SK-N-SH (cell line): ENCODE results near the gene ZNF514. TPM values are rescaled to one million over a fixed set of nuclear protein-coding genes. Genes with fewer than 3 reads are reported as not detected.

ENCODE experiments used
- CTCF ChIA-PET: fragments of 300-600, 350-600 bp; formaldehyde crosslinking; extraction: SDS; loops from one replicate; lab custom pipeline; 2021; lab: Yijun Ruan, JAX
- POLR2A ChIA-PET: fragments of 350-600 bp; sonication (Branson Sonifier 250); formaldehyde crosslinking; extraction: SDS; loops from one replicate; lab custom pipeline; 2020; ENCODE audit warnings: antibody characterized with exemption, inconsistent platforms; lab: Yijun Ruan, JAX
- DNase-seq: peaks from one replicate; pipeline ENCODE4 v3.0.0; 2012
- H2AFZ ChIP-seq: fragments of 200-600 bp; sonication (generic); 2 replicates; pipeline ENCODE4 v1.8.1; 2016; ENCODE audit warnings: antibody characterized with exemption, mild to moderate bottlenecking, low read depth
- H3F3A ChIP-seq: fragments of 200-600 bp; sonication (generic); replicated peaks from 2 replicates; pipeline ENCODE3; 2016; ENCODE audit warnings: antibody characterized with exemption, mild to moderate bottlenecking; ENCODE audit not compliant: insufficient read depth
- H3K27ac ChIP-seq, 2 experiments: fragments of 200-500 bp in 1 of 2; fragments of 200-600 bp in 1 of 2; sonication (Bioruptor generic) in 1 of 2; sonication (generic), shearing (Covaris generic) in 1 of 2; 2 replicates each; pipeline versions ENCODE4 v1.5.1 to v1.6.1; 2014 to 2016; ENCODE audit warnings: low read depth in 2 of 2, inconsistent platforms in 1 of 2, low read length in 1 of 2, mild to moderate bottlenecking in 1 of 2, mixed read lengths in 1 of 2
- H3K27me3 ChIP-seq: fragments of 200-600 bp; sonication (generic), shearing (Covaris generic); 2 replicates; pipeline ENCODE4 v1.6.1; 2016; ENCODE audit warnings: mixed run types; ENCODE audit not compliant: insufficient read depth
- H3K36me3 ChIP-seq, 2 experiments: fragments of 200-500 bp in 1 of 2; fragments of 200-600 bp in 1 of 2; sonication (Bioruptor generic) in 1 of 2; sonication (generic) in 1 of 2; replicated peaks in 1 of 2; 2 replicates each; pipeline versions ENCODE3 to v1.5.1; 2014 to 2016; ENCODE audit warnings: low read length in 1 of 2, mild to moderate bottlenecking in 1 of 2; ENCODE audit not compliant: insufficient read depth in 2 of 2, control insufficient read depth in 1 of 2
- H3K4me1 ChIP-seq, 2 experiments: fragments of 200-500 bp in 1 of 2; fragments of 200-600 bp in 1 of 2; sonication (Bioruptor generic) in 1 of 2; sonication (generic), shearing (Covaris generic) in 1 of 2; 2 replicates each; pipeline versions ENCODE4 v1.5.1 to v1.6.1; 2014 to 2016; ENCODE audit warnings: low read depth in 1 of 2, low read length in 1 of 2, mixed run types in 1 of 2; ENCODE audit not compliant: insufficient read depth in 2 of 2, control insufficient read depth in 1 of 2
- H3K4me2 ChIP-seq: fragments of 200-600 bp; sonication (generic), shearing (Covaris generic); 2 replicates; pipeline ENCODE4 v1.6.1; 2017; ENCODE audit warnings: mixed run types
- H3K4me3 ChIP-seq, 2 experiments: fragments of 200-500 bp in 1 of 2; fragments of 200-600 bp in 1 of 2; sonication (Bioruptor generic) in 1 of 2; sonication (generic), shearing (Covaris generic) in 1 of 2; 2 replicates each; pipeline versions ENCODE4 v1.5.1 to v1.8.1; 2014 to 2016; ENCODE audit warnings: low read depth in 2 of 2, inconsistent platforms in 1 of 2, low read length in 1 of 2, mild to moderate bottlenecking in 1 of 2, mixed read lengths in 1 of 2, moderate library complexity in 1 of 2
- H3K79me2 ChIP-seq: fragments of 200-600 bp; sonication (generic); 2 replicates; pipeline ENCODE4 v1.8.1; 2017; ENCODE audit warnings: mild to moderate bottlenecking; ENCODE audit not compliant: insufficient read depth
- H3K9ac ChIP-seq: fragments of 200-600 bp; sonication (generic); 2 replicates; pipeline ENCODE4 v1.6.1; 2017; ENCODE audit warnings: mixed run types
- H3K9me2 ChIP-seq: fragments of 200-600 bp; sonication (generic); 2 replicates; pipeline ENCODE4 v1.6.1; 2017; ENCODE audit warnings: mixed run types
- H3K9me3 ChIP-seq: fragments of 200-600 bp; sonication (generic); 2 replicates; pipeline ENCODE4 v1.6.1; 2017; ENCODE audit warnings: mixed run types, mild to moderate bottlenecking, moderate library complexity
- H4K20me1 ChIP-seq: fragments of 200-600 bp; sonication (generic); 2 replicates; pipeline ENCODE4 v1.6.1; 2017; ENCODE audit warnings: mild to moderate bottlenecking, mixed run types; ENCODE audit not compliant: insufficient read depth
- CHD2 ChIP-seq: fragments of 150-350 bp; IDR thresholded peaks from 2 replicates; pipeline ENCODE4 v1.6.1; 2018; ENCODE audit warnings: low read length; ENCODE audit not compliant: partially characterized antibody
- CTCF ChIP-seq: fragments of 200-600 bp; sonication (generic); IDR thresholded peaks from 2 replicates; pipeline ENCODE4 v1.6.1; 2017; ENCODE audit warnings: antibody characterized with exemption, mild to moderate bottlenecking, moderate library complexity
- EP300 ChIP-seq, 2 experiments: IDR thresholded peaks; 2 replicates each; pipeline versions ENCODE4 v1.4.0 to v1.6.1; 2012; ENCODE audit warnings: borderline replicate concordance in 1 of 2, low read depth in 1 of 2, low read length in 1 of 2
- FOSL2 ChIP-seq: IDR thresholded peaks from 2 replicates; pipeline ENCODE4 v1.4.0; 2012; ENCODE audit warnings: low read depth, mild to moderate bottlenecking, moderate library complexity, borderline replicate concordance
- GATA2 ChIP-seq: sonication (generic); formaldehyde crosslinking; IDR thresholded peaks from 2 replicates; pipeline ENCODE4 v1.5.0; 2020; ENCODE audit warnings: mild to moderate bottlenecking, missing genetic modification reagents
- JUND ChIP-seq: IDR thresholded peaks from 2 replicates; pipeline ENCODE4 v1.4.0; 2012
- MAX ChIP-seq: IDR thresholded peaks from 2 replicates; pipeline ENCODE4 v1.4.0; 2012; ENCODE audit warnings: low read depth
- RAD21 ChIP-seq: IDR thresholded peaks from 2 replicates; pipeline ENCODE4 v1.6.1; 2012; ENCODE audit warnings: mild to moderate bottlenecking, low read length
- REST ChIP-seq: IDR thresholded peaks from 2 replicates; pipeline ENCODE4 v1.6.1; 2012; ENCODE audit warnings: mild to moderate bottlenecking, low read depth, low read length, moderate library complexity
- RFX5 ChIP-seq: IDR thresholded peaks from 2 replicates; pipeline ENCODE4 v1.6.1; 2012; ENCODE audit warnings: mild to moderate bottlenecking, improper control_type of control experiment, low read length
- RXRA ChIP-seq: IDR thresholded peaks from 2 replicates; pipeline ENCODE4 v1.4.0; 2012; ENCODE audit warnings: low read depth, mild to moderate bottlenecking, borderline replicate concordance
- SIN3A ChIP-seq: IDR thresholded peaks from 2 replicates; pipeline ENCODE4 v1.6.1; 2012; ENCODE audit warnings: low read depth, mild to moderate bottlenecking, low read length, moderate library complexity, borderline replicate concordance
- SMC3 ChIP-seq: IDR thresholded peaks from 2 replicates; pipeline ENCODE4 v1.6.1; 2012; ENCODE audit warnings: low read depth, low read length, improper control_type of control experiment
- TAF1 ChIP-seq: IDR thresholded peaks from 2 replicates; pipeline ENCODE4 v1.6.1; 2012; ENCODE audit warnings: low read depth, mild to moderate bottlenecking, low read length, moderate library complexity, borderline replicate concordance
- YY1 ChIP-seq: IDR thresholded peaks from 2 replicates; pipeline ENCODE4 v1.4.0; 2012; ENCODE audit warnings: low read depth, mild to moderate bottlenecking
- WGBS: methylation state at CpG from one replicate; pipeline ENCODE4 v1.1.6; 2017; ENCODE audit warnings: low lambda C conversion rate; 5-methylcytosine and 5-hydroxymethylcytosine counted together
- polyA plus RNA-seq, 3 experiments: library from polyadenylated mRNA; depleted of rRNA; stranded (reverse); fragments of >200 nt; gene quantifications; 2 replicates each; pipeline ENCODE4 v1.2.3, GENCODE V29; 2012
- TF ChIP-seq, protein P1 (sequence below): fragments of 150-350 bp; IDR thresholded peaks from 2 replicates; pipeline ENCODE4 v1.6.1; 2016; ENCODE audit warnings: mild to moderate bottlenecking, low read depth, low read length

Gene ZNF514
- polyA plus RNA-seq, 1 of the 3 experiments (the other 2 are of a cell fraction) = 9.0 TPM

DNA sequence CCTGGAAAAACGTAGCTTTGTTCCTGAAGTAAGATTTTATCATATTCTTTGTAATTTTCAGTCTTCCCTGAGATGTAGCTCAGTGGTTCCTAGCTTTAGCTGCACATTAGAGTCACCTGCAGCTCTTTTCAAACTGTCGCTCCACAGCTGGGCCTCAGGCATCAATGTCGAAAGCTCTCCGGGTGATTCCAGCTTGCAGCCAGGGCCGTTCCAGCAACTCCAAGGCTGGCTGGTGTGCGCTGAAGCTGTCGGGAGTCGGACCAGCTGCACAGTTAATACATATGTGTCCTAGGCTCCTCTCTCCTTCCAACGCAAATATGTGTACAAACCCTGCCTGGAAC, 5.4 kb upstream of the ZNF514 start:
- TF ChIP-seq GATA2 (CRISPR knock-in tag) = no peak
- TF ChIP-seq SIN3A = no peak
- TF ChIP-seq REST = no peak
- TF ChIP-seq JUND = no peak
- TF ChIP-seq, protein P1, sequence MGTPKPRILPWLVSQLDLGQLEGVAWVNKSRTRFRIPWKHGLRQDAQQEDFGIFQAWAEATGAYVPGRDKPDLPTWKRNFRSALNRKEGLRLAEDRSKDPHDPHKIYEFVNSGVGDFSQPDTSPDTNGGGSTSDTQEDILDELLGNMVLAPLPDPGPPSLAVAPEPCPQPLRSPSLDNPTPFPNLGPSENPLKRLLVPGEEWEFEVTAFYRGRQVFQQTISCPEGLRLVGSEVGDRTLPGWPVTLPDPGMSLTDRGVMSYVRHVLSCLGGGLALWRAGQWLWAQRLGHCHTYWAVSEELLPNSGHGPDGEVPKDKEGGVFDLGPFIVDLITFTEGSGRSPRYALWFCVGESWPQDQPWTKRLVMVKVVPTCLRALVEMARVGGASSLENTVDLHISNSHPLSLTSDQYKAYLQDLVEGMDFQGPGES = no peak
- no peak for TF ChIP-seq RXRA
- no peak for TF ChIP-seq RFX5
- TF ChIP-seq MAX = no peak
- no peak for TF ChIP-seq CHD2
- TF ChIP-seq EP300 (IDR thresholded peaks at IDR 0.05; ENCODE audit: borderline replicate concordance in 1 of 2, low read depth in 1 of 2, low read length in 1 of 2) = no peak
- TF ChIP-seq TAF1 = no peak
- TF ChIP-seq FOSL2 = no peak
- TF ChIP-seq RAD21 = no peak
- no peak for TF ChIP-seq YY1
- TF ChIP-seq CTCF = no peak
- no peak for TF ChIP-seq SMC3
- peak overlapping the region; percentile 88 to 89 for H3K4me3 ChIP-seq
- peaks cover 0 to 15% of the 10 kb centered on the region in 2 experiments; a peak in 2 of 4 replicates for H3K4me1 ChIP-seq
- H3F3A ChIP-seq = peaks cover 11% of the 10 kb centered on the region
- peak overlapping the region; percentile 85 to 96 for H3K27ac ChIP-seq
- WGBS = 2% methylated on average over 9 of the region's 9 CpGs
- H3K27me3 ChIP-seq = no peaks in the 10 kb centered on the region
- H2AFZ ChIP-seq = peak overlapping the region; percentile 88
- peaks cover 0 to 4% of the 10 kb centered on the region in 2 experiments for H3K36me3 ChIP-seq
- peaks cover 32% of the 10 kb centered on the region for H3K79me2 ChIP-seq
- no peaks in the 10 kb centered on the region for H3K9me3 ChIP-seq
- peak overlapping the region; percentile 95 for H3K4me2 ChIP-seq
- no peaks in the 10 kb centered on the region for H4K20me1 ChIP-seq
- H3K9ac ChIP-seq = peak overlapping the region; percentile 79
- POLR2A ChIA-PET = interaction anchor here (1.1 to 2.5 kb wide), 3 partner anchors 42 to 237 kb away, joined by 3 to 23 read pairs (median 3); partner anchors contain the start of genes FAHD2A, MRPS5 and ZNF892
- no peak for DNase-seq
- H3K9me2 ChIP-seq = no peaks in the 10 kb centered on the region
- CTCF ChIA-PET = interaction anchor here (1.2 to 2.8 kb wide), 2 partner anchors 44 to 88 kb away, joined by 4 to 11 read pairs; partner anchors contain the start of gene MRPS5
